T-helper 2 cell treated with Interferon-gamma antibody and Interleukin-4, amounts not matched to agents 5 μg/mL and 100 μg/mL, for 36 hours (primary cell): ENCODE results near the gene TBC1D5.
"Not testable (repeated sequence)": the region's sequence is repeated elsewhere in the genome, so short reads cannot be mapped to it uniquely, and the experiment has no call there.

Experiments used
- DNase-seq: peaks from one replicate; pipeline ENCODE4 v3.0.0; 2021; ENCODE audit warnings: low spot score
- H3K27ac Mint-ChIP-seq: one replicate; pipeline ENCODE4 v1.8.0; 2021; ENCODE audit warnings: mild to moderate bottlenecking, mixed read lengths
- H3K27me3 Mint-ChIP-seq: one replicate; pipeline ENCODE4 v1.8.0; 2021; ENCODE audit warnings: low read depth, mixed read lengths
- H3K36me3 Mint-ChIP-seq: one replicate; pipeline ENCODE4 v1.8.0; 2021; ENCODE audit warnings: low read depth, mixed read lengths
- H3K4me1 Mint-ChIP-seq: one replicate; pipeline ENCODE4 v1.8.0; 2021; ENCODE audit warnings: low read depth, mixed read lengths
- H3K4me3 Mint-ChIP-seq: one replicate; pipeline ENCODE4 v1.8.0; 2022; ENCODE audit warnings: mild to moderate bottlenecking, moderate library complexity, mixed read lengths
- H3K9me3 Mint-ChIP-seq: one replicate; pipeline ENCODE4 v1.8.0; 2021; ENCODE audit warnings: mixed read lengths

TBC1D5 gene

GRCh38 chr3:17742102-17742879, at the start of gene TBC1D5:
TSS of gene TBC1D5 (minus strand) at chr3:17742631. CDS start at chr3:17508570, 234,061 bp downstream.
- Mint-ChIP-seq H3K27ac (peak within 1 kb of the TSS; percentile 98), H3K36me3 (peaks cover 12% of the 10 kb centered on the region), H3K27me3 (no peaks in the 10 kb centered on the region), H3K4me1 (peaks cover 38% of the 10 kb centered on the region), H3K9me3 (no peaks in the 10 kb centered on the region), H3K4me3 (peak within 1 kb of the TSS; percentile 93)
- peak; percentile 96 for DNase-seq

- H3K4me1 Mint-ChIP-seq = peaks cover 17% of the 10 kb centered on the region
- no peak overlapping the region for H3K4me3 Mint-ChIP-seq
- H3K27me3 Mint-ChIP-seq = peaks cover 6% of the 10 kb centered on the region
- peaks cover 37% of the 10 kb centered on the region for H3K36me3 Mint-ChIP-seq
- peaks cover 34% of the 10 kb centered on the region for H3K9me3 Mint-ChIP-seq
- DNase-seq = no peak
- H3K27ac Mint-ChIP-seq = no peak overlapping the region
Observed at GRCh38 chr3:17783426-17783825, 41.0 kb upstream of the TBC1D5 start.

- H3K9me3 Mint-ChIP-seq = peaks cover 34% of the 10 kb centered on the region
- H3K27me3 Mint-ChIP-seq = peaks cover 6% of the 10 kb centered on the region
- no peak overlapping the region for H3K4me3 Mint-ChIP-seq
Observed at GRCh38 chr3:17782751-17783150, 40.3 kb upstream of the TBC1D5 start.

GRCh38 chr3:17780369-17780768, 37.9 kb upstream of the TBC1D5 start:
- Mint-ChIP-seq H3K36me3 (peaks cover 52% of the 10 kb centered on the region), H3K4me1 (peaks cover 31% of the 10 kb centered on the region), H3K9me3 (peaks cover 38% of the 10 kb centered on the region)
- not testable (repeated sequence) for DNase-seq, H3K4me3 Mint-ChIP-seq, H3K27me3 Mint-ChIP-seq, H3K27ac Mint-ChIP-seq

More at GRCh38 chr3:17782751-17783150, 40.3 kb upstream of the TBC1D5 start:
- H3K4me1 Mint-ChIP-seq = peaks cover 17% of the 10 kb centered on the region
- H3K27ac Mint-ChIP-seq = no peak overlapping the region
- H3K36me3 Mint-ChIP-seq = peaks cover 39% of the 10 kb centered on the region
- no peak for DNase-seq

- DNase-seq, H3K27ac Mint-ChIP-seq, H3K27me3 Mint-ChIP-seq, H3K4me3 Mint-ChIP-seq: not testable (repeated sequence)
- Mint-ChIP-seq H3K9me3 (peaks cover 35% of the 10 kb centered on the region), H3K4me1 (peaks cover 35% of the 10 kb centered on the region), H3K36me3 (peaks cover 56% of the 10 kb centered on the region)
Observed at GRCh38 chr3:17779304-17780250, 37.1 kb upstream of the TBC1D5 start.

- not testable (repeated sequence) for H3K27me3 Mint-ChIP-seq, DNase-seq, H3K4me3 Mint-ChIP-seq, H3K27ac Mint-ChIP-seq
- Mint-ChIP-seq H3K9me3 (peaks cover 30% of the 10 kb centered on the region), H3K4me1 (peaks cover 30% of the 10 kb centered on the region), H3K36me3 (peaks cover 44% of the 10 kb centered on the region)
Observed at GRCh38 chr3:17777326-17777725, 34.9 kb upstream of the TBC1D5 start.

- Mint-ChIP-seq H3K9me3 (peaks cover 17% of the 10 kb centered on the region), H3K4me3 (peak overlapping the region; percentile 84), H3K4me1 (peaks cover 33% of the 10 kb centered on the region), H3K36me3 (peaks cover 29% of the 10 kb centered on the region), H3K27ac (peak overlapping the region; percentile 76), H3K27me3 (peaks cover 16% of the 10 kb centered on the region)
- DNase-seq = peak; percentile 24
Observed at GRCh38 chr3:17775073-17775472, 32.6 kb upstream of the TBC1D5 start.

GRCh38 chr3:17774180-17774910, 31.9 kb upstream of the TBC1D5 start:
- peak overlapping the region; percentile 84 for H3K4me3 Mint-ChIP-seq
- peaks cover 11% of the 10 kb centered on the region for H3K9me3 Mint-ChIP-seq
- peaks cover 26% of the 10 kb centered on the region for H3K4me1 Mint-ChIP-seq
- DNase-seq = peak; percentile 70
- peaks cover 20% of the 10 kb centered on the region for H3K27me3 Mint-ChIP-seq
- H3K36me3 Mint-ChIP-seq = peaks cover 24% of the 10 kb centered on the region
- H3K27ac Mint-ChIP-seq = peak overlapping the region; percentile 67

- H3K4me3 Mint-ChIP-seq = no peak overlapping the region
- H3K36me3 Mint-ChIP-seq = peaks cover 18% of the 10 kb centered on the region
- H3K27me3 Mint-ChIP-seq = peaks cover 22% of the 10 kb centered on the region
- H3K27ac Mint-ChIP-seq = no peak overlapping the region
- no peak for DNase-seq
- peaks cover 11% of the 10 kb centered on the region for H3K9me3 Mint-ChIP-seq
- H3K4me1 Mint-ChIP-seq = peaks cover 24% of the 10 kb centered on the region
Observed at GRCh38 chr3:17772556-17772955, 30.1 kb upstream of the TBC1D5 start.

- H3K4me1 Mint-ChIP-seq = peaks cover 17% of the 10 kb centered on the region
Observed at GRCh38 chr3:17771177-17772017, 29.0 kb upstream of the TBC1D5 start.

GRCh38 chr3:17770682-17771081, 28.3 kb upstream of the TBC1D5 start:
- Mint-ChIP-seq H3K4me1 (peaks cover 13% of the 10 kb centered on the region), H3K27me3 (peaks cover 24% of the 10 kb centered on the region), H3K36me3 (peaks cover 8% of the 10 kb centered on the region), H3K4me3 (no peak overlapping the region), H3K9me3 (peaks cover 7% of the 10 kb centered on the region), H3K27ac (no peak overlapping the region)
- no peak for DNase-seq

More at GRCh38 chr3:17771177-17772017, 29.0 kb upstream of the TBC1D5 start:
- peaks cover 7% of the 10 kb centered on the region for H3K9me3 Mint-ChIP-seq
- no peak overlapping the region for H3K27ac Mint-ChIP-seq
- H3K27me3 Mint-ChIP-seq = peaks cover 26% of the 10 kb centered on the region
- H3K4me3 Mint-ChIP-seq = no peak overlapping the region
- peaks cover 13% of the 10 kb centered on the region for H3K36me3 Mint-ChIP-seq
- DNase-seq = no peak

- H3K4me1 Mint-ChIP-seq = no peaks in the 10 kb centered on the region
- H3K27me3 Mint-ChIP-seq = peaks cover 30% of the 10 kb centered on the region
- no peaks in the 10 kb centered on the region for H3K36me3 Mint-ChIP-seq
- H3K27ac Mint-ChIP-seq = no peak overlapping the region
- H3K9me3 Mint-ChIP-seq = no peaks in the 10 kb centered on the region
- H3K4me3 Mint-ChIP-seq = no peak overlapping the region
- DNase-seq = no peak
Observed at GRCh38 chr3:17765819-17766472, 23.5 kb upstream of the TBC1D5 start.
